Pons (tissue), 1 donor: ENCODE results near the gene TANGO2.

ENCODE experiments used
- DNase-seq: peaks from one replicate; pipeline ENCODE4 v3.0.0-alpha.2; 2016; ENCODE audit warnings: low spot score

The TANGO2 gene

DNA sequence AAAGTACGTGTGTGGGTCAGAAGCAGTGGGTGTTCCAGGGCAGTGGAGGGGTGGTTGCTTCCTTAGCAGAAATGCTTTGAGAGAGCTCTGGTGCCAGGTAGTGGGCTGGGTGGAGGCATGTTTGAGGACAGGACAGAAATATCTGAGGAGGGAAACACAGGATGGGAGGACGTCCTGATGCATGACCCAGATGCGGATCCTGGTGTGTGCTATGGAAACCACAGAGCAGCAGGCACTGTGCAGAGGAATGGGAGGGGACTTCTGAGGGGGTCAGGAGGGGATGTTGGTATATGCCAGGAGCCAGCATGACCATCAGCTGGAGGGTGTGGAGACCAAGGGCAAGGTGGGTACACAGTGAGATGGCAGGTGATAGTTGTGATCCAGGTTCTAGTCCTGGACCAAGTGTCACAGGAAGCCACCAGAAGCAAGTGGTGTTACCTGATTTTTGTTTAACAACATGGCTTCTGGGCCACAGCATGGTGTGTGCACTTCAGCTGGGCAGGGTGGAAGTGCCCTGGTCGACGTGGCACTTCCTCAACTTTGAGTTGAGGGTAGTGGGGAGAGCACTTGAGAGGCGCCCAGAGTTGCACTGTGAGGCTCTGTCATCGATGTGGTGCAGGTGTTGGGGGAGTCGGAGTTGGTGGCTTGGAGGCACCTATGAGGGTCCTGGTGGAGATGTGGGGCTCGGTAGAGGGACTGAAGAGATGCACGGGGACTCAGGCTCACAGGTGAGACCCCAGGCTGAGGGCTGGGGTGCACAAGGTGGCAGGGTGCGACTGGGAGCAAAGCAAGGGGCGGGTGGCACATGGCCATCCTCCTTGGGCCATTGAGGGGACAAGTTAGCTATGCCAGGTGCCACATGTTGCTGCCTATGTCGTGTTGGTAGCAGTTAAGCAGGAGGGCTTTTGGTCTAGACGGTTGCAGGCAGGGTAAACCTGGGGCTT lies 66.7 kb downstream of the TANGO2 start:
- no peak for DNase-seq

DNA sequence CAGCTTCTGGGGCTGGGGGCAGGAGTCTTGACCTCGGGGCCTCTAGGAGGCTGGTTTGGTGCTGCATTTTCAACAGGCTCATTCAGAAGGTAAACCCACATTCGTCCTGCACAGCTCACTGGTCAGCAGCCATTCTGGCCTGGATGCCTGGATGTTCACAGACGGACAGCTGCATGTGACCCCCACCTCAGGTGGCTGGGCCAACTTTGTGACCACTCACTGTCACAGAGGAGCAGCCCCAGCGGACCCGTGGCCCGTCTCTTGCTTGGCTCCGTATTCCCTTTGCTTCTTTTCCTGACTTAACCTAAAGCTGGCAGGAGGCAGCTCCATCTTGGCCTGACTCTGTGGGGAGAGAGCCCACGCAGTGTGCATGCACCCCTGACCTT lies 67.3 kb downstream of the TANGO2 start:
- no peak for DNase-seq

- no peak for DNase-seq
These were observed 68.5 kb downstream of the TANGO2 start for GRCh38 chr22:20089226-20089976.

DNA sequence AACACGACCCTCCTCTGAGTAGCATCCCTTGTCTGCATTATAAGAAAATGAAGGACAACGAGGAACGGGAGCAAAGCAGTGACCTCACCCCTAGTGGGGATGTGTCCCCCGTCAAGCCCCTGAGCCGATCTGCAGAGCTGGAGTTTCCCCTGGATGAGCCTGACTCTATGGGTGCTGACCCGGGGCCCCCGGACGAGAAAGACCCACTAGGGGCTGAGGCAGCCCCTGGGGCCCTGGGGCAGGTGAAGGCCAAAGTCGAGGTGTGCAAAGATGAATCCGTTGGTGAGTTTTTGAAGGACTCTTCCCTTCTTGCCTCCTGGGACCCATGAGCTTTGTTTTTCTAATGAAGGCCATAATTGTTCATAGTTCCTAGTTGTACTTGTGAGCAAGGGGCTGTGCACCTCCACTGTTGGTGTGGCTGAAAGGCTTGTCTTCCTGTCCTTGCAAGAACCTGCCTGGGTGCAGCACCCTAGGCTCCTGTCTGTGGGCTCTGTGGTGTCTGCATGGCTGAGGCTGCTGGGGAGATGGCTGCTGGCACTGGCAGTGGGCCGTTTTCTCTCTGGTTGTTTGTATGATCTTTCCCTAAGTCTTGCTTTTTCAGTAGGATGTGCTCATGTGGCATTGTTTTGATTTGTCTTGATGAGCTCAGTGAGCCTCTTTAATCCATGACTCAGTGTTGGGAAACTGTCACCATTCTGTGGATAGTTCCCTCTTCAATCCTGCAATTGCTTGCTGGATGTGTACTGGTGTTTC lies 69.2 kb downstream of the TANGO2 start:
- no peak for DNase-seq

GRCh38 chr22:20090730-20091240 lies 69.9 kb downstream of the TANGO2 start:
- DNase-seq = no peak

DNA sequence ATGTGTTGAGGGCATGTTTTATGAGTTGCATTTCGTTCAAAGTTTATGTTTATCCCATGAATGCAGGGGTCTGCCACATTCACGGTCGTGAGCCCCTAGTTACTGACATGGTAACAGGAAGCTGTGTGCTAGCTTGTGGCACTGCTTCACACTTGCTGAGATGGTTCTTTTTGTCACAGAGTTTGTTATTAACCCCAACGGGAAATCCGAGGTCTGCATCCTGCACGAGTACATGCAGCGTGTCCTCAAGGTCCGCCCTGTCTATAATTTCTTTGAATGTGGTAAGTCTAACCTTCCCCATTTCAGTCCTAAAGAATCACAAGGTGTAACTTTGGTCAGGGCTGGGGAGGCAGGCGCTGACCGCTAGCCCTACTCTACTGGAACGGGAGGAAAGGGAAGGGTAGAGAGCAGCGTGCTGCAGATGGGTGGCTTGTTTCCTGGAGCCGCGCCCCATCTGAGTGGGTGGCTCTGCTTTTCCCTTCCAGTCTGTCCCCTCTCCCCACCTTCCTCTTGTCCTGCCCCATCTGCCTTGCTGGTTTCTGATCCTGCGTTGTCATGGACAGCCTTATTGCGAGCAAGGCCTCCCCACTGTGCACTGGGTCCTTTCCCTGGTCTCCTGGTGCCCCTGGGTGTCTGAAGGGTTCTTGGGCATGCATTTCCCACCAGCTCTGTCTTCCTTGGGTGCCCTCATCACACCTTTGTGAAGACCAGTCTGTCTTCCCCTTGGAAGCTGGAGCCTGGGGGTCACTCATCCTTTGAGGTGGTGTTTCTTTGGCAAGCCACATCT lies 71.0 kb downstream of the TANGO2 start:
- no peak for DNase-seq

- DNase-seq = no peak
These were observed 71.6 kb downstream of the TANGO2 start for GRCh38 chr22:20092477-20092854.

- no peak for DNase-seq
These were observed 72.7 kb downstream of the TANGO2 start for GRCh38 chr22:20093418-20094196.

DNA sequence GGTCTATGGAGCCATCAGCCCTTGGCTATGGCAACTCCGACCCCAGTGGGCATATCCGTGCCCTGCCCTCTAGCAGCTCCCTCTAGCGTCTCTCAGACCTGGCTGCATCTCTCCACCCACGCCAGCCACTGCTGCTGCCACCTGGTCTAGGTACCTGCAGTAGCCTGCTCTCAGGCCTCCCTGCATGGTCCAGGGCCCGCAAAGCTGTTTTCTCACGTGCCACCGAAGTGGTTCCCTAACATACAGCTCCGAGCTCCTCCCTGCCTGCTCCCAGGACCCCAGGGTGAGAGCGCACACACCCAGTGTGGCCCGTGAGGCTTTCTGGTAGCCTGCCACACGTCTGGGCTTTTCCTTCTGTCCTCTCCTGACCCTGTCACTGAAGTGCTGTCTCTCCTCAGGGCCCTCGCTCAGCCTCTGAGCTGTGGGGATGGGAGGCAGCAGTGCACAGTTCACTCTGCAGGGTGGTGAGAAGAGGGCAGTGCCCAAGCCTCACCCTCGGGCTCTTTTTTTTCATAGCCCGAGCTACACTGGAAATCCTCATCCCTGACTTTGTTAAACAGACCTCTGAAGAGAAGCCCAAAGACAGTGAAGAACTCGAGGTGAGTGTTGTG lies 73.4 kb downstream of the TANGO2 start:
- DNase-seq = no peak

GRCh38 chr22:20095521-20095920 lies 74.6 kb downstream of the TANGO2 start:
- DNase-seq = no peak

GRCh38 chr22:20096574-20097420 lies 75.9 kb downstream of the TANGO2 start:
- DNase-seq = no peak

GRCh38 chr22:20099099-20099711 lies 78.3 kb downstream of the TANGO2 start:
- no peak for DNase-seq

- no peak for DNase-seq
These were observed 80.7 kb downstream of the TANGO2 start for GRCh38 chr22:20101638-20102037.

DNA sequence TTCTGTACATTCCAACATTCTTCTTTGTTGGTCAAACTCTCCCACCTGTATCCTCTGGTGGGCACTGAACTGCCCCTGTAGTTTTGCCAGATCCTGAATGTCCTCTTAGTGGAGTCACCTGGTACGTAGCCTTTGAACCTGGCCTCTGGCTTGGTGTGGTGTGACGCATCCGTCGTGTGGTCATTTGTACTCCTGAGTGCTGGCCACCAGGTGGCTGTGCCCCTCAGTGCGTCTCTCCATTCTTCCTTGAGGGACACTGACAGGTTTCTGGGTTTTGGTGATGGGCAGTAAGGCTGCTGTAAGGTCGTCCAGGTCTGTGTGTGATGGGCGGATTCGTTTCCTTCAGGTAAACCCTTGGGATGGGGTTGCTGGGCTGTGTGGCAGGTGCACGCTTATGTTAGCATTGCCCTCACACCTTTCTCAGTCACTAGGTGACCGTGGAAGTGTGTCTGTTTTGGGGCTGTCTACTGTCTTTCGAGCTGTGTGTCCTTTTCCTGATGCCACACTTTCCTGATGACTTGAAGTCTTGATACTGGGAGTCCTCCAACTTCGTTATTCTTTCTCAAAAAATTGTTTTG lies 81.4 kb downstream of the TANGO2 start:
- no peak for DNase-seq

GRCh38 chr22:20105456-20106204 lies 84.7 kb downstream of the TANGO2 start:
- DNase-seq = no peak

DNA sequence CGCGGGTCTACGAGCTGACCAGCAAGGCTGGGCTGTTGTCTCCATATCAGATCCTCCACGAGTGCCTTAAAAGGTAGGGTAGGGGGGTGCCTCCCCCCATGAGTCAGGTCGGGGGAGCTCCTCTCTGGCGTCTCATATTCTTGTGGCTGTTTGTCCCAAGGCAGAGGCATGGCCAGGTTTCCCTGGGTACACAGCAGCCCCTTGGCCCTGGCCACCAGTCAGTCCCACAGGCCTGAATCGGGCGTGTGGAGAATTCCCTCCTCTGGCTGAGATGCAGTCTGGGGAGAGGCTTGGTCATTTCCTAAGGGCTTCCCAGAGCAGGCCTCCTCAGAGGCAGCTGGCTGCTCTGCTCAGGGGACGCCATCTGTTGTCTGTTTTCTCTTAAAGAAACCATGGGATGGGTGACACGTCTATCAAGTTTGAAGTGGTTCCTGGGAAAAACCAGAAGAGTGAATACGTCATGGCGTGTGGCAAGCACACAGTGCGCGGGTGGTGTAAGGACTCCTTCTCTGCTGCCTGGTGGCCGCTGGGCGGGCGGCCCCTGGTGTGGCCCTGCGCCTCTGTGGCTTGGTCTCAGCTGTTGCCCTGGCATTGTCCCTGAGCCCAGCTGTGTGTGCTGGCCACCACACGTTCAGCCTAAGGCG lies 85.4 kb downstream of the TANGO2 start:
- no peak for DNase-seq

GRCh38 chr22:20106849-20107237 lies 85.9 kb downstream of the TANGO2 start:
- no peak for DNase-seq
